GM12892 (cell line): ENCODE results near the gene TYRO3.

Source experiments
- DNase-seq: peaks from one replicate; pipeline ENCODE4 v3.0.0; 2011; ENCODE audit not compliant: insufficient read length
- FAIRE-seq: peaks from 2 replicates; lab custom pipeline; 2011; peaks lifted over from hg19 to GRCh38; lab: Jason Lieb, UNC
- POLR2A ChIP-seq: IDR thresholded peaks from 2 replicates; pipeline ENCODE4 v1.6.1; 2011; ENCODE audit warnings: low read depth, low read length, control low read depth
- POLR2AphosphoS5 ChIP-seq: IDR thresholded peaks from 2 replicates; pipeline ENCODE4 v1.6.1; 2011; ENCODE audit warnings: low read depth, low read length, control low read depth
- TAF1 ChIP-seq: IDR thresholded peaks from 2 replicates; pipeline ENCODE4 v1.6.1; 2011; ENCODE audit warnings: low read depth, mild to moderate bottlenecking, control low read depth, low read length, borderline replicate concordance

The TYRO3 gene

GRCh38 chr15:41530363-41530956 is 28.6 kb upstream of the TYRO3 start:
- no peak for FAIRE-seq
- TF ChIP-seq POLR2A (no peak), POLR2AphosphoS5 (no peak), TAF1 (no peak)
- no peak for DNase-seq

GRCh38 chr15:41535544-41535943 is 23.5 kb upstream of the TYRO3 start:
- DNase-seq: no peak
- no peak for FAIRE-seq
- TF ChIP-seq POLR2A (no peak), TAF1 (no peak), POLR2AphosphoS5 (no peak)

DNA sequence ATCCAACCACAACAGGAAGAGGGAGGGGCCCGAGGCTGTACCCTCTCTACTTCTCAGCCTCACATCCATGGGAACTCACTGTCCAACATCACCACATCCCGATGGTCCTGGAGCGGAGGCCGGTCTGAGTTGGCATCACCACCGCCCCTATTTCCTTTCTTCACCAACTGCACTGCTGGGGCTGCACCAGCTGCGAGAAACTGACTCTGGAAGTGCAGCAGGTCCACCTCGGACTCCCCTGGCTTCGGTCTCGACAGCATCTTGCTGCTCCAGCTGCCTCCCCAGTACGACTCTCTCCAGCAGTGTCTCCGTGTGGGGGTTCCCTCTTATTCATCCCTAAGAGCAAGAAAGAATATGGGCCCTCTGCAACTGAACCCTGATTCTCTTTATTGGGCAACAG is 22.1 kb upstream of the TYRO3 start:
- DNase-seq: no peak
- no peak for TF ChIP-seq POLR2A
- no peak for TF ChIP-seq POLR2AphosphoS5
- TF ChIP-seq TAF1: no peak
- no peak for FAIRE-seq

GRCh38 chr15:41543521-41543870 is 15.5 kb upstream of the TYRO3 start:
- no peak for FAIRE-seq
- no peak for TF ChIP-seq POLR2AphosphoS5
- TF ChIP-seq POLR2A: no peak
- no peak for TF ChIP-seq TAF1
- no peak for DNase-seq

DNA sequence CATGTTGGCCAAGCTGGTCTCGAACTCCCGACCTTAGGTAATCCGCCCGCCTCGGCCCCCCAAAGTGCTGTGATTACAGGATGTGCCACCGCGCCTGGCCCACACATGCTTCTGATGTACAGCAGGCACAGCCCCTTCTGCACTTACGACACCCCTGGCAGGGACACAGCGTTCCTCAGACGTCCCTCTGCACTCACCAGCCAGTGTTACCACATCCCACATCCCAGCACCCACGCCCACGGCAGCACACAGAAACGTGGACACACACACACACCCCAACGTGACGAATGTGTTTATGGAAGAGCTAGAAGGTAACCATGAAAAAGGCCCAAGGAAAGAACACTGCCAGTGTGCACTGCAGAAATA is 14.4 kb upstream of the TYRO3 start:
- no peak for FAIRE-seq

GRCh38 chr15:41545218-41545617 is 13.8 kb upstream of the TYRO3 start:
- TF ChIP-seq POLR2AphosphoS5 (no peak), POLR2A (no peak), TAF1 (no peak)
- FAIRE-seq: no peak
- DNase-seq: no peak

More for the DNA sequence above, 14.4 kb upstream of the TYRO3 start:
- no peak for TF ChIP-seq TAF1
- no peak for TF ChIP-seq POLR2A
- no peak for TF ChIP-seq POLR2AphosphoS5
- DNase-seq: no peak

DNA sequence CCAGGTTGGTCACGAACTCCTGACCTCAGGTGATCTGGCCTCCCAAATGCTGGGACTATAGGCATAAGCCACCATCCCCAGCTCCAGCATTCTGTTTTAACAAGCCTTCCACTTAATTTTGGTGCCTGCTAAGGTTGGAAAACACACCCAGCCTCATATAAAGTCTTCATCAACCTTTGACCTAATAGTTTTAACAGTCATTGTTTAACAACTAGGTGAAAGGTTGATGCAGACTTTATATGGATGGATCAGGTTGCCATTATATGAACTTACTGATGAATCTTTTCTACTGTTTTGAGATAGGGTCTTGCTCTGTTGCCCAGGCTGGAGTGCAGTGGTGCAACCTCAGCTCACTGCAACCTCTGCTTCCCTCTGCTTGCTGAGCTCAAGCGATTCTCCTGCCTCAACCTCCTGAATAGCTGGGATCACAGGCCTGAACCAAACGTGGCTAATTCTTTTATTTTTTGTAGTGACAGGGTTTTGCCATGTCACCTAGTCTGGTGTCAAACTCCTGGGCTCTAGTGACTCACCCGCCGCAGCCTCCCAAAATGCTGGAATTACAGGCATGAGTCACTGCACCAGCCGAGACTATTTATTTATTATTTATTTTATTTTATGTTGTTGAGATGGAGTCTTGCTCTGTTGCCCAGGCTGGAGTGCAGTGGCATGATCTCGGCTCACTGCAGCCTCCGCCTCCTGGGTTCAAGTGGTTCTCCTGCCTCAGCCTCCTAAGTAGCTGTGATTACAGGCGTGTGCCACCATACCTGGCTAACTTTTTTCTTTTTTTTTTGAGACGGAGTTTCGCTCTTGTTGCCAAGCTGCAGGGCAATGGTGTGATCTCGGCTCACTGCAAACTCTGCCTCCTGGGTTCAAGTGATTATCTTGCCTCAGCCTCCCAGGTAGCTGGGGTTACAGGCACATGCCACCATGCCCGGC is 11.9 kb upstream of the TYRO3 start:
- TF ChIP-seq POLR2A: no peak
- no peak for TF ChIP-seq POLR2AphosphoS5
- TF ChIP-seq TAF1: no peak
- FAIRE-seq (no peak), DNase-seq (no peak)

- no peak for DNase-seq
- no peak for TF ChIP-seq POLR2AphosphoS5
- no peak for TF ChIP-seq POLR2A
- no peak for TF ChIP-seq TAF1
- FAIRE-seq: no peak
Measured at GRCh38 chr15:41550066-41550775, 8.8 kb upstream of the TYRO3 start.

DNA sequence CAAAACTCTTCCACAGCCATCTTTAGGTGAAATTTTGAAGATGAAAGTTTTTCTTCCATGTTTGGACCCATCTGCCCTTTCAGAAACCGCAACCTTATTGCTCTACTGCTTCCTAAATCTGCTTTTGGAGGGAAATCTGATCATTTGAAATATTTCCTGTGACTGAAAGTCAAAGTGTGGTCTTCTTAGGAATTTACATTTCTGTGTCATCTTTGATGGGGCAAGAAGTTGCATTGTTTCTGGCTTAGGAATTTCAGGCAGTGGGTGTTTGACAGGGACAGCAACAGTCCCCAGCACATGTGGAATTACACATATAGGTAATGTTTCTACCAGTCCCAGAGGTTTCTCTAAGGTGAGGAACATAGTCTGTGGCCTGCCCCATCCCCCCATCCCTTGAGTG is 5.3 kb upstream of the TYRO3 start:
- TF ChIP-seq TAF1 (no peak), POLR2AphosphoS5 (no peak), POLR2A (no peak)
- FAIRE-seq (no peak), DNase-seq (no peak)

DNA sequence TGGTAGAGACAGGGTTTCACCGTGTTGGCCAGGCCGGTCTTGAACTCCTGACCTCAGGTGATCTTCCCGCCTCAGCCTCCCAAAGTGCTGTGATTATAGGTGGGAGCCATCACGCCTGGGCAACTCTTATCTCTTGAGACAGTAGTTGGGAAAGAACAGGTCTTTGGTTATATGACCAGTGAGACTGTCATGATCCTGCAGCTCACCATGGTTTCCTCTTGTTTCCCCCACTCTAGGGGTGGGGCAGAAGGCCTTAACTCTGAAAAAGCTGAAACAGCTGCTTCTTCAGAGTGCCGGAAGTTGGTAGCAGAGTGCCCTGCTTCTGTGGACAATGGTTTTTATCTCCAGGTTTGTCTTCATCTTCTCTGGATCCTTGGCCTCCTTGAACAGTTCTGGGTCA is 4.7 kb upstream of the TYRO3 start:
- DNase-seq (no peak), FAIRE-seq (no peak)
- TF ChIP-seq POLR2A (no peak), POLR2AphosphoS5 (no peak), TAF1 (no peak)

DNA sequence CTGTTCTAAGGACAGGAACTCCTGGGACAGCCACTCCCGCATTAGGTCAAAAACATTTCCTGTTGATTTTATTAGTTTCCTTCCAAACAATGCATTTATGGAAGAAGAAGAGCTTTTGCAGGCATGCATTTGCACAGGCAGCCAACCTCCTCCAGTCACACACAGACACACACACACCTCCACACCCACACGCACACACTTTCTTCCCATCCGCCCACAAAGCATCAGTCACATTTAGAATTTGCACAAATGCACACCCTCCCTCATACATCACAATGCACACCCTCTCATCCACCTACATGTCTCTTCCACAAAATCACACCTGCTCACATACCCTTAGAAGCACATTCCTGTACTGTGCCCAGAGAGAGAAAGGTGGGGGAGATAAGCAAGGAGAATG is 4.1 kb upstream of the TYRO3 start:
- DNase-seq (no peak), FAIRE-seq (no peak)
- TF ChIP-seq POLR2A (no peak), POLR2AphosphoS5 (no peak)

GRCh38 chr15:41556677-41557076 is 2.3 kb upstream of the TYRO3 start:
- TF ChIP-seq POLR2AphosphoS5: no peak
- TF ChIP-seq TAF1: no peak
- no peak for TF ChIP-seq POLR2A
- no peak for DNase-seq
- FAIRE-seq: no peak
